ENCODE measurements around the gene TMEM178A. TPM values are rescaled to one million over a fixed set of nuclear protein-coding genes. Genes with fewer than 3 reads are reported as not detected.

The TMEM178A gene
- total RNA-seq, 1 experiment from 2014 or later: 0.86 TPM

GRCh38 chr2:39621596-39621995 is 44.1 kb upstream of the TMEM178A start:
- intact Hi-C loops (cut with micrococcal nuclease): no loop called here
- H3K36me3 Mint-ChIP-seq (ENCODE audit: insufficient read depth, unreplicated experiment): no peaks in the 10 kb centered on the region
- ChIA-PET POLR2A (interaction anchor here (0.9 kb wide), 1 partner anchor 12 kb away, joined by 5 read pairs; no protein-coding TSS in a partner anchor), CTCF (interaction anchor here (0.8 to 1.4 kb wide), 2 partner anchors 28 to 109 kb away, joined by 3 read pairs; no protein-coding TSS in a partner anchor)
- H3K4me3 Mint-ChIP-seq (ENCODE audit: unreplicated experiment): no peak overlapping the region
- DNase-seq (ENCODE audit: unreplicated experiment): no peak
- peaks cover 13% of the 10 kb centered on the region for H3K27me3 Mint-ChIP-seq (ENCODE audit: insufficient read depth, unreplicated experiment)
- no TSS peak for BruUV-seq (replicated peaks)
- no peak for TF ChIP-seq CTCF (IDR thresholded peaks at IDR 0.05; ENCODE audit: unreplicated experiment)
- no peaks in the 10 kb centered on the region for H3K9me3 Mint-ChIP-seq (ENCODE audit: unreplicated experiment)
- no peak overlapping the region for H3K27ac Mint-ChIP-seq (ENCODE audit: low read depth, unreplicated experiment)
- peaks cover 9% of the 10 kb centered on the region for H3K4me1 Mint-ChIP-seq (ENCODE audit: insufficient read depth, unreplicated experiment)

- H3K27ac Mint-ChIP-seq (ENCODE audit: low read depth, unreplicated experiment): no peak overlapping the region
- BruUV-seq (replicated peaks): no TSS peak
- ChIA-PET CTCF (interaction anchor here (1.4 to 1.6 kb wide), 2 partner anchors 30 to 74 kb away, joined by 3 to 7 read pairs; no protein-coding TSS in a partner anchor), POLR2A (no interaction called here)
- H3K9me3 Mint-ChIP-seq (ENCODE audit: unreplicated experiment): no peaks in the 10 kb centered on the region
- peaks cover under 1% of the 10 kb centered on the region for H3K27me3 Mint-ChIP-seq (ENCODE audit: insufficient read depth, unreplicated experiment)
- peaks cover 9% of the 10 kb centered on the region for H3K4me1 Mint-ChIP-seq (ENCODE audit: insufficient read depth, unreplicated experiment)
- no peak for DNase-seq (ENCODE audit: unreplicated experiment)
- intact Hi-C loops (cut with micrococcal nuclease): no loop called here
- TF ChIP-seq CTCF (IDR thresholded peaks at IDR 0.05; ENCODE audit: unreplicated experiment): no peak
- no peaks in the 10 kb centered on the region for H3K36me3 Mint-ChIP-seq (ENCODE audit: insufficient read depth, unreplicated experiment)
- no peak overlapping the region for H3K4me3 Mint-ChIP-seq (ENCODE audit: unreplicated experiment)
These were observed 42.9 kb upstream of the TMEM178A start for GRCh38 chr2:39622860-39623259.

GRCh38 chr2:39623917-39624316 is 41.8 kb upstream of the TMEM178A start:
- H3K36me3 Mint-ChIP-seq (ENCODE audit: insufficient read depth, unreplicated experiment): no peaks in the 10 kb centered on the region
- no peaks in the 10 kb centered on the region for H3K9me3 Mint-ChIP-seq (ENCODE audit: unreplicated experiment)
- BruUV-seq (replicated peaks): no TSS peak
- no peak for TF ChIP-seq CTCF (IDR thresholded peaks at IDR 0.05; ENCODE audit: unreplicated experiment)
- H3K27me3 Mint-ChIP-seq (ENCODE audit: insufficient read depth, unreplicated experiment): no peaks in the 10 kb centered on the region
- intact Hi-C loops (cut with micrococcal nuclease): no loop called here
- POLR2A ChIA-PET: interaction anchor here (0.6 kb wide), 1 partner anchor 101 kb away, joined by 3 read pairs; no protein-coding TSS in a partner anchor
- no peak overlapping the region for H3K27ac Mint-ChIP-seq (ENCODE audit: low read depth, unreplicated experiment)
- CTCF ChIA-PET: no interaction called here
- no peak overlapping the region for H3K4me3 Mint-ChIP-seq (ENCODE audit: unreplicated experiment)
- peaks cover 9% of the 10 kb centered on the region for H3K4me1 Mint-ChIP-seq (ENCODE audit: insufficient read depth, unreplicated experiment)
- no peak for DNase-seq (ENCODE audit: unreplicated experiment)

- no peak for DNase-seq (ENCODE audit: unreplicated experiment)
- no peak for TF ChIP-seq CTCF (IDR thresholded peaks at IDR 0.05; ENCODE audit: unreplicated experiment)
- no TSS peak for BruUV-seq (replicated peaks)
- POLR2A ChIA-PET: no interaction called here
- no peaks in the 10 kb centered on the region for H3K36me3 Mint-ChIP-seq (ENCODE audit: insufficient read depth, unreplicated experiment)
- H3K4me1 Mint-ChIP-seq (ENCODE audit: insufficient read depth, unreplicated experiment): peaks cover 3% of the 10 kb centered on the region
- no peaks in the 10 kb centered on the region for H3K27me3 Mint-ChIP-seq (ENCODE audit: insufficient read depth, unreplicated experiment)
- H3K4me3 Mint-ChIP-seq (ENCODE audit: unreplicated experiment): no peak overlapping the region
- no peaks in the 10 kb centered on the region for H3K9me3 Mint-ChIP-seq (ENCODE audit: unreplicated experiment)
- CTCF ChIA-PET: no interaction called here
- H3K27ac Mint-ChIP-seq (ENCODE audit: low read depth, unreplicated experiment): no peak overlapping the region
- intact Hi-C loops (cut with micrococcal nuclease): no loop called here
These were observed 40.4 kb upstream of the TMEM178A start for GRCh38 chr2:39625193-39625926.
